Neuronal stem cell (in vitro differentiated cells): ENCODE results near the gene PTPRR.

Experiments
- DNase-seq: peaks from one replicate; pipeline ENCODE4 v3.0.0-alpha.2; 2013; ENCODE audit warnings: low spot score
- H2AFZ ChIP-seq: one replicate; pipeline ENCODE4 v1.6.1; 2013; ENCODE audit warnings: mild to moderate bottlenecking, low read length, inconsistent platforms
- H2AK5ac ChIP-seq: 2 replicates; pipeline ENCODE4 v1.6.1; 2013; ENCODE audit warnings: low read depth, mild to moderate bottlenecking, inconsistent platforms, low read length, moderate library complexity, mixed read lengths
- H2BK120ac ChIP-seq: 2 replicates; pipeline ENCODE4 v1.6.1; 2013; ENCODE audit warnings: low read depth, mild to moderate bottlenecking, inconsistent platforms, low read length, moderate library complexity, mixed read lengths
- H2BK12ac ChIP-seq: one replicate; pipeline ENCODE4 v1.6.1; 2013; ENCODE audit warnings: low read length, inconsistent platforms
- H2BK15ac ChIP-seq: 2 replicates; pipeline ENCODE4 v1.6.1; 2013; ENCODE audit warnings: mild to moderate bottlenecking, low read length, inconsistent platforms, mixed read lengths
- H2BK5ac ChIP-seq: one replicate; pipeline ENCODE4 v1.6.1; 2013; ENCODE audit warnings: inconsistent platforms, mild to moderate bottlenecking, low read length, moderate library complexity
- H3K14ac ChIP-seq: one replicate; pipeline ENCODE4 v1.6.1; 2013; ENCODE audit warnings: low read length, inconsistent platforms
- H3K18ac ChIP-seq: 2 replicates; pipeline ENCODE4 v1.6.1; 2013; ENCODE audit warnings: low read length, inconsistent platforms
- H3K23ac ChIP-seq: 2 replicates; pipeline ENCODE4 v1.6.1; 2013; ENCODE audit warnings: low read depth, mild to moderate bottlenecking, mixed read lengths, low read length, inconsistent platforms; ENCODE audit not compliant: poor library complexity
- H3K27ac ChIP-seq: replicated peaks from 3 replicates; pipeline ENCODE4 v1.5.1; 2013; ENCODE audit warnings: low read length, inconsistent platforms
- H3K27me3 ChIP-seq, 3 experiments: 2 replicates each; pipeline ENCODE4 v1.6.1; 2013; ENCODE audit warnings: low read length in 3 of 3, mild to moderate bottlenecking in 2 of 3, inconsistent platforms in 1 of 3, low read depth in 1 of 3, mixed read lengths in 1 of 3, moderate library complexity in 1 of 3; ENCODE audit not compliant: control insufficient read depth in 3 of 3, insufficient read depth in 3 of 3
- H3K36me3 ChIP-seq, 2 donors: replicated peaks in 1 of 2; 2 replicates each; pipeline ENCODE4 v1.6.1; 2013; ENCODE audit warnings: low read length in 2 of 2; ENCODE audit not compliant: control insufficient read depth in 2 of 2, insufficient read depth in 2 of 2
- H3K4ac ChIP-seq: 2 replicates; pipeline ENCODE4 v1.6.1; 2013; ENCODE audit warnings: inconsistent platforms, mild to moderate bottlenecking, low read length, moderate library complexity
- H3K4me1 ChIP-seq, 2 donors: 1 replicate in 1 of 2; 2 replicates in 1 of 2; pipeline ENCODE4 v1.6.1; 2013; ENCODE audit warnings: low read length in 2 of 2, low read depth in 1 of 2; ENCODE audit not compliant: control insufficient read depth in 2 of 2, insufficient read depth in 1 of 2
- H3K4me2 ChIP-seq: one replicate; pipeline ENCODE4 v1.6.1; 2013; ENCODE audit warnings: mild to moderate bottlenecking, low read length, inconsistent platforms; ENCODE audit not compliant: insufficient read depth, poor library complexity, severe bottlenecking
- H3K4me3 ChIP-seq, 2 donors: 2 replicates each; pipeline ENCODE4 v1.5.1; 2013; ENCODE audit warnings: low read length in 2 of 2, mild to moderate bottlenecking in 2 of 2, inconsistent platforms in 1 of 2, moderate library complexity in 1 of 2
- H3K79me1 ChIP-seq: one replicate; pipeline ENCODE4 v1.6.1; 2013; ENCODE audit warnings: low read depth, mild to moderate bottlenecking, inconsistent platforms, low read length, moderate library complexity
- H3K9ac ChIP-seq: one replicate; pipeline ENCODE4 v1.6.1; 2013; ENCODE audit warnings: mild to moderate bottlenecking, low read depth, low read length, inconsistent platforms; ENCODE audit not compliant: poor library complexity
- H3K9me3 ChIP-seq, 2 donors: replicated peaks in 1 of 2; 2 replicates each; pipeline versions ENCODE3 to v1.6.1; 2013; ENCODE audit warnings: low read length in 2 of 2, mild to moderate bottlenecking in 2 of 2, inconsistent platforms in 1 of 2, low read depth in 1 of 2, mixed read lengths in 1 of 2, moderate library complexity in 1 of 2; ENCODE audit not compliant: control insufficient read depth in 2 of 2, insufficient read depth in 1 of 2
- H4K8ac ChIP-seq: one replicate; pipeline ENCODE4 v1.6.1; 2013; ENCODE audit warnings: low read depth, mild to moderate bottlenecking, inconsistent platforms, low read length, moderate library complexity
- H4K91ac ChIP-seq: one replicate; pipeline ENCODE4 v1.6.1; 2013; ENCODE audit warnings: low read length, low read depth, mild to moderate bottlenecking, inconsistent platforms; ENCODE audit not compliant: poor library complexity
- WGBS, 2 donors: extraction: QIAGEN DNeasy Blood & Tissue Kit; methylation state at CpG; one replicate each; pipeline ENCODE4 v1.1.7; 2013; ENCODE audit warnings: missing lambda C conversion rate in 2 of 2, mixed read lengths in 1 of 2; ENCODE audit not compliant: insufficient read length in 2 of 2, insufficient replicate concordance in 1 of 2; ENCODE audit errors: extremely low coverage in 2 of 2; 5-methylcytosine and 5-hydroxymethylcytosine counted together

The PTPRR gene

GRCh38 chr12:70657616-70658286 lies 262.8 kb downstream of the PTPRR start:
- Histone ChIP-seq H3K27ac (no peak overlapping the region), H3K4me2 (no peak overlapping the region), H2BK5ac (no peak overlapping the region), H3K18ac (no peak overlapping the region), H3K23ac (no peak overlapping the region), H3K4ac (no peak overlapping the region), H3K9me3 (no peaks in the 10 kb centered on the region), H3K14ac (no peak overlapping the region), H2BK15ac (no peak overlapping the region), H3K4me1 (no peaks in the 10 kb centered on the region), H2AK5ac (no peak overlapping the region), H3K27me3 (no peaks in the 10 kb centered on the region), H3K36me3 (no peaks in the 10 kb centered on the region), H2AFZ (no peak overlapping the region), H3K4me3 (no peak overlapping the region), H4K8ac (no peak overlapping the region), H3K9ac (no peak overlapping the region), H2BK12ac (no peak overlapping the region), H4K91ac (no peak overlapping the region), H3K79me1 (no peaks in the 10 kb centered on the region), H2BK120ac (no peak overlapping the region)
- no peak for DNase-seq
- no CpG with 5 or more reads among the region's 4 CpGs for WGBS, 2 donors

- H2BK5ac ChIP-seq: no peak overlapping the region
- H3K4me3 ChIP-seq: no peak overlapping the region
- no peak overlapping the region for H3K18ac ChIP-seq
- H4K8ac ChIP-seq: no peak overlapping the region
- H3K27ac ChIP-seq: no peak overlapping the region
- no peak overlapping the region for H3K4me2 ChIP-seq
- H4K91ac ChIP-seq: no peak overlapping the region
- no peak overlapping the region for H2BK12ac ChIP-seq
- H2AFZ ChIP-seq: no peak overlapping the region
- no peaks in the 10 kb centered on the region for H3K27me3 ChIP-seq
- no peak overlapping the region for H3K23ac ChIP-seq
- no CpG with 5 or more reads among the region's 1 CpG for WGBS, 2 donors
- H3K36me3 ChIP-seq: no peaks in the 10 kb centered on the region
- H3K14ac ChIP-seq: no peak overlapping the region
- no peak overlapping the region for H2BK120ac ChIP-seq
- no peak overlapping the region for H3K4ac ChIP-seq
- H3K79me1 ChIP-seq: no peaks in the 10 kb centered on the region
- DNase-seq: no peak
- H3K9me3 ChIP-seq: no peaks in the 10 kb centered on the region
- H2BK15ac ChIP-seq: no peak overlapping the region
- no peak overlapping the region for H2AK5ac ChIP-seq
- H3K9ac ChIP-seq: no peak overlapping the region
- no peaks in the 10 kb centered on the region for H3K4me1 ChIP-seq
These were observed 268.1 kb downstream of the PTPRR start for GRCh38 chr12:70652451-70652850.

- Histone ChIP-seq H3K9ac (no peak overlapping the region), H3K4me3 (no peak overlapping the region), H4K91ac (no peak overlapping the region), H3K4me1 (peaks cover 2 to 9% of the 10 kb centered on the region in 2 donors), H3K79me1 (no peaks in the 10 kb centered on the region), H3K4me2 (no peak overlapping the region), H3K9me3 (no peaks in the 10 kb centered on the region), H3K4ac (no peak overlapping the region), H3K27me3 (no peaks in the 10 kb centered on the region), H2BK12ac (no peak overlapping the region), H2BK5ac (no peak overlapping the region), H2BK120ac (no peak overlapping the region), H3K27ac (no peak overlapping the region), H3K18ac (no peak overlapping the region), H2AFZ (no peak overlapping the region), H3K36me3 (no peaks in the 10 kb centered on the region), H3K14ac (no peak overlapping the region), H4K8ac (no peak overlapping the region), H3K23ac (no peak overlapping the region), H2BK15ac (no peak overlapping the region), H2AK5ac (no peak overlapping the region)
- no CpG with 5 or more reads among the region's 2 CpGs for WGBS, 2 donors
- DNase-seq: no peak
These were observed 271.7 kb downstream of the PTPRR start for GRCh38 chr12:70648831-70649230.

GRCh38 chr12:70648191-70648590 lies 272.3 kb downstream of the PTPRR start:
- H3K27ac ChIP-seq: no peak overlapping the region
- H4K91ac ChIP-seq: no peak overlapping the region
- no peak overlapping the region for H2AFZ ChIP-seq
- no peak overlapping the region for H2BK15ac ChIP-seq
- DNase-seq: no peak
- no peak overlapping the region for H3K4ac ChIP-seq
- H3K9me3 ChIP-seq: no peaks in the 10 kb centered on the region
- no peak overlapping the region for H3K14ac ChIP-seq
- H3K23ac ChIP-seq: no peak overlapping the region
- H3K4me1 ChIP-seq: peaks cover 2 to 9% of the 10 kb centered on the region in 2 donors
- no peak overlapping the region for H3K4me3 ChIP-seq
- WGBS, 2 donors: no CpG with 5 or more reads among the region's 2 CpGs
- no peak overlapping the region for H2BK5ac ChIP-seq
- no peak overlapping the region for H2AK5ac ChIP-seq
- H2BK12ac ChIP-seq: no peak overlapping the region
- no peak overlapping the region for H4K8ac ChIP-seq
- H3K9ac ChIP-seq: no peak overlapping the region
- H3K4me2 ChIP-seq: no peak overlapping the region
- H3K27me3 ChIP-seq: no peaks in the 10 kb centered on the region
- H3K36me3 ChIP-seq: no peaks in the 10 kb centered on the region
- H3K79me1 ChIP-seq: no peaks in the 10 kb centered on the region
- H2BK120ac ChIP-seq: no peak overlapping the region
- H3K18ac ChIP-seq: no peak overlapping the region
